GM18520 (cell line): ENCODE measurements around the gene CYB5RL.
"Not testable (repeated sequence)": the region's sequence is repeated elsewhere in the genome, so short reads cannot be mapped to it uniquely, and the experiment has no call there.

Experiments used
- ATAC-seq: cut with Tn5 transposase; IDR thresholded peaks from one replicate; pipeline ENCODE4 v1.9.1; 2021; ENCODE audit not compliant: unreplicated experiment

The CYB5RL gene

DNA sequence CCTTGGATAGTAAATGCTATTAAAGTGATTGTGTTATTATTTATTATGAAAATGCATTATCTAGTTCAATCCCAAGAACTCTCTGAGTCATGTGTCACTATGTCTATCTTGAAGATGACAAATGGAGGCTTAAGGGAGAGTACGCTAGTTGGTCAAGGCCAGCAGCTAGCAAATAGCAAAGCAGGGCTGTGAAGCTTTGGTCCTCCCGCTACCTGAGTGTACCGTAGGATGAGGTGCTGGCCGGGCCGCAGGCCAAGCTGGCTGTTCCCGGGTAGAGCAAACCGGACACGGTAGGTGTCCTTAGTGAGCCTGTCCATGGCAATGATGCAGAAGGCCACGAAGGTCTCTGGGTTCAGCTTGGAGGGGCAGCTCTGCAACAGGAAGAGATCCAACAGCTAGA, 9.3 kb downstream of the CYB5RL start:
- ATAC-seq = no peak

DNA sequence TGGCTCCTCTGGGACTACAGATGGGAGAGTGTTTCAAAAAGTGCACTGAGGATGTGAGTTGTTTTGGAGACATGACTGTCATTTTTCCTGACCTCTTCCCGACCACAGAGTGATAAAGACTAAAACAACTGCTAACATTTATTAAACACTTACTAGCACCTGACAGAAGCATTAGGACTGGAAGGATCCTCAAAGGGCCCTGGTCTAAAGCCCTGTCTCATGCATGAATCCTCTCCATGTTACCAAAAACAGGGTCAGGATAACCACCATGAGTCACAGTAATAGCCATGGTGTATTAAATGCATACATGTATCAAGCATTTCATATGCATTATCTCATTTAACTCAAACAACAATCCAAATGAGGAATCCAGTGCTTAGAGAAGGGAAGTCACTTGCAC, 11.5 kb downstream of the CYB5RL start:
- ATAC-seq = no peak

DNA sequence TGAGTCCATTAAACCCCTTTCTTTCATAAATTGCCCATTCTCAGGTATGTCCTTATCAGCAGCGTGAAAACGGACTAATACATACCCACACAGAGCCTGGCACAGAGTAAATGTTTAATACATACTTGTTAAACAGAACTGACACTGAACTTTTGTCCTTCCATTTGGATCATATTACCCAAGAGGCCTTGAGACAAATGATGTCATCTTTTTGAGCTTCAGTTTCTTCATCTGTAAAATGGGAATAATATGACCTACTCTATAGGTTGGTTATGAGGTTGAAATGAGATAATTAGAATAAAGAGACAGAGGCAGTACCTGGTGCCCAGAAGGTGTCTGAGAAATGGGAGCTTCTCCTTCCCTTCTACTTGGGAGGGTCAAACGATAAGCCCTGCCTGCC, 13.8 kb downstream of the CYB5RL start:
- ATAC-seq = no peak

DNA sequence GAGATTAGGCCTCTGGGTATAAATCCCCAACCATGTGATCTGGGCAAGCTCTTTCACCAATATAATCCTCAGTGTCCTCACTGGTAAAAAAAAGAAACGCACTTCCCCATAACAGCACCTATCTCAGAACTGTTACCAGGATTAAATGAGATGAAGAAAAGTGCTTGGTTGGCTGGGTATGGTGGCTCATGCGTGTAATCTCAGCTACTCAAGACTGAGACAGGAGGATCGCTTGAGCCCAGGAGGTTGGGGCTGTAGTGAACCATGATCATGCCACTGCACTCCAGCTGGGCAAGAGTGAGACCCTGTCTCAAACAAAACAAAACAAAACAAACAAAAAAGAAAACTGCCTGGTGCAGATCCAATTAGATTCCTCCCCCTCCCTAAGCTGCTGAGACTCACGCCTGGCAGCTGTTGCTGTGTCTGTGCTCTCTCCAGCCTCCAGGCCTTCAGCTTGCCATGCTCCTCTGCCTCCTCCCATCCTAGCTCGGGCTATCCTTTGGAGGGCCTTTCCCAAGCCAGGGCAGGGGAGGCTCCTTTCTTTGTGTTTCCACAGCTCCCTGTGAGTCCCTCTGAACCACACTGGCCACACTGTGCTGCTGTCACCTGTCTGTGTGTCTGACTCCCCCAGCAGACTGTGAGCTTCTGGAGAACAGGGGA, 19.0 kb downstream of the CYB5RL start:
- no peak for ATAC-seq

DNA sequence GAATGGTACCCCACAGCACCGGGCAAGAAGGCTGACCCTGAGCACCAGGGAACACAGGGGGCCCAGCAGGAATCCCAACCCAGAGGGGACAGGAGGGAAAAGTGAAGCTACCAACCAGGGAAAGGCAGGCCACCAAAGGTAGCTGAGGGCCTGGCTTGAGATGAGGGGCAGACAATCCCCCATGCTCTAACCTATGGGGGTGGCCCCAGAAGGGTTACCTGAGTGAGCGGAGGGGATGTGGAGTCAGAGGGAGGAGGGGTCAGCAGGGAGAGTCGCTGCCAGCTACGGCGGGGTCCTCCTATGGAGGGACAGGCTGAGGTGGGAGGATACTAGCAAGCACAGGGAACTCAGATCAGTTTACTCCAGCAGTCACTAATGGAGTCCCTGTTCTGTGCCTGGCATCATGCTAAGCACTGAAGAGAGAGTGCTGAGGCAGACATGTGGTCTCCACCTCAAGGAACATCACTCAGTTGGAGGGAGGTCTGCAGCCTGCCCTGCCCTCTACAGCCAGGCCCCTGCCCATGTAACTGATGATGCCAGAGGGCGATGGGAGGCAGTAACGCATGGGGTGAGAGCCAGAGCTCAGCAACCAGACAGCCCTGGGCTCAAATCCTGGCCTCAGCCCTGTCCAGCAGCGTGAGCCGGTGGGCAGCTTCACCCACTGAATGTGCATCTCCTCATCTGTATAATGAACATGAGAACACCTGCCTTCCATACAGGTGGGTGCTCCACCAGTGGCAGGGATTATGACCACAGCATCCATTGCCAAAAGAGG, 21.3 kb downstream of the CYB5RL start:
- ATAC-seq = no peak

DNA sequence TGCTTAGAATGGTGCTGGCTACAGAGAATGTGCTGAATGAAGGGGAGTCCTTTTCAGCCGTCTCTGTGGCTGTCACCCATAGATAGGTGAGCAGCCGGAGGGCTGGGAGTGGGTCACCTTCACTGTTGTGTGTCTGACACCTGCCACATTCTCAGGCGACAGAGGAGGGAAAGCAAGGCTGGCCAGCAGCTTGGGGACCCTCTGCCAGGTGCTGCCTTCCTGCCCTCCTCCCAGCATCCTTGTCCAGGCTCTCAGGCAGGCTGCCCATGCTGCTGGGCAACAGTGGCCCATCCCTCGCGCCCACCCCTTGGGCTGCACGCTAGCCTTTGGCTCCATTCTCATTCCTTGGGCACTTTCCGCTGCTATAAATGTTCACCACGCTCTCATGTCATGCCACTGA, 22.1 kb downstream of the CYB5RL start:
- no peak for ATAC-seq

DNA sequence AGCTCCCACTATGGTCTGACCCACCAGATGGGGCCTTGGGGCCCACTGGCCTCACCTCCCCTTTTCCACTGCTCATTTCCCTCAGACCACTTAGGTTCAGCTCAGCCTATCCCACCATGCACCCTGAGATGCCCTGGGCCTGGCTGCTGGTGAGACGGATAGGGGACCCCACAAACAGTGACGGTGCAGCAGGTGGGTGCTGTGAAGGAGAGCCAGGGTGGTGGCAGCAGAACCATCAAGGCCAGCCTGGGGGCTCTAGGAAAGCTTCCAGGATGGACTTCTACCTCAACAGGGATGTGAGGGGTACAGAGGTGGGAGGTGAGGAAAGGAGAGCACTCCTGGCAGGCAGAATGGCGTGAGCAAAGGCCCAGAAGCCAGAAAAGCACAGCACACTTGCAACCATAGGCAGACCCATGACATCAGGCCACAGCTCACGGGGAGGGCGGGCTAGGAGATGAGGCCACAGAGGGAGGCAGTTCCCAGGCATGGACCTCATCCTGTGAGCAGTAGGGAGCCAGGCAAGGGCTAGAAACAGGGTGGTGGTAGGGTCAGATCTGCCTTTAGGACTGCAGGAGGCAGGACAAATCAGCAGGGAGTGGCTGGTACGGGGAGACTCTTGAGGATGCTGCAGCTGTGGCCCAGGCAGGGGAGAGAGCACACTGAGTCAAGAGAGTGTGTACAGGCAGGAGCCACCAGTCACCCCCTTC, 23.1 kb downstream of the CYB5RL start:
- ATAC-seq = no peak

DNA sequence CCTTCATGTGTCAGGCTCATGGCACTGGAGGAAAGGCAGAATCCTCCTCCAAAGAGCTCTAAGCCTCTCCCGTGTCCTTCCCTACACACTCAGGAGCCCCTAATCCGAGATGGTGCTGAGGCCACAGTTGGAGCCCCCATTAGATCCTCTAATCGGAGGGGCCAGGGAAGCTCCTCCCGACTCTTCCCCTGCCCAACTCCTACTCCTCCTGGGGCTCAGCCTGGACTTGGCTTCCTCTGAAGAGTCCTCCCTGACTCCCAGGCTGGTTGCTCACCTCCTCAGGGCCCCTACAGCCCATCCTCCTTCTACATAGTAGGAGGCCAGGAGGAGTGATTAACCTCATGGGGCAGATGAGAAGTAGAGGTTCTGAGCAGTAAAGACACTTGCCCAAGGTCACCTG, 25.7 kb downstream of the CYB5RL start:
- ATAC-seq = no peak

DNA sequence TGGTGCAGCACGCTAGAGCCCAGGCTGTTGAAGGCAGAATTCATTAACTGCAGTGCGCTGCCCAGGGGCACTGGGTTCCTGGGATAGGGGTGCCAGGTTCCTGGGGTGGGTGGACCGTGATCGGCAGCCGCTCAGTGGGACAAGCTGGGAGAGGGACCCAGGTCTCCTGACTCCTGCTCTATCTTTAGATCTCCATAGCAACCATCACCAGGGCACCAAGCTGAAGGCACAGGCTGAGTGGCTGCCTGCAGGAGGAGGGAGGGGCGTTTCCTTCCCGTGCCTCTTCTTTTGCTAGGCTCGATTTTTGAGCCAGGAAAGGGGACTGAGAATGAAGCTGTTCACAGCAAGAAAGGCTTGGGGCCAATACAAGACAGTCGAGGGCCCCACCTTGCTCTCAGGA, 26.1 kb downstream of the CYB5RL start:
- ATAC-seq = no peak

DNA sequence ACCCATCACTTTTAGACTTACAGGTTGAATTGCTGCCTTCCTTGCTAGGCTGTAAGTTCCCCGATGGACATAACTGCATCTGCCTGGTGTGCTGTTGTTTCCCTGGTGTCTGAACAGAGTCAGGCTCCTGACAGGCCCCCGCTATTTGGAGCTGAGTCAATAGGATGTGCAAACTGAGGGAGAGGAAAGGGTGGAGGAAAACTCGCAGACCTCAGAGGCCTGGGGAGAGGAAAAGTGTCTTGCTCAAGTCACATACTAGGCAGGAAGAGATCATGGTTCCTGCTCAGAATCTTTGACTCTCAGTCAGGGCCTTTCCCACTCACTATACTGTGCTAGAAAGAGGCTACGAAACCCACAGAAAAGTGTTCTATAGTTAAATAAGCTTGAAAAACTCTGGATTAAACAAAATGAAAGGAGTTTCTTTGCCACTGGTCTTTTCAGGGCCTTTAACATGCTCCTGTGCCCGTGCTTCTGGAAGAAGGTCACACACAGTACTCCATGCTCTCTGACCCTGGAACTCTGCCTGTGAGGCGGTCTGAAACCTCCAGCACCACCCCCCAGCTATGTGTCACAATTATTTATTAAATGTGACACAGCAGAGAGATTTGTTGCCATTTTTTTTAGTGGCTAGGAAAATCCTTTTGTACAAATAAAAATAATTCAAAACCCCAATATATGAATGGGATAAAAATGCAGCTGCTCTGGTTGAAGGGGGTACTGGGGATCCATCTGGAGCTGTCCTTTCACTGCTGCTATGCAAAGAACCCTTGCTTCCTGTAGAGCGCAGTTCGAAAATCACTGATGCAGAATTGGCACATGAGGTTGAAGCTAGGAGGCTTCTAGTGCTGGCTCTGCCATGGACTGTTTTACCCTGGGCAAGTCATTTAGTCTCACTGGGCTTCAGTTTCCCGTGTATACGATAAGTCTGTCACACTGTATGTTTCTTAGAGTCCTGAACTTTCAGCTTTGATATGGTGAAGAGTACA, 26.9 kb downstream of the CYB5RL start:
- no peak for ATAC-seq

DNA sequence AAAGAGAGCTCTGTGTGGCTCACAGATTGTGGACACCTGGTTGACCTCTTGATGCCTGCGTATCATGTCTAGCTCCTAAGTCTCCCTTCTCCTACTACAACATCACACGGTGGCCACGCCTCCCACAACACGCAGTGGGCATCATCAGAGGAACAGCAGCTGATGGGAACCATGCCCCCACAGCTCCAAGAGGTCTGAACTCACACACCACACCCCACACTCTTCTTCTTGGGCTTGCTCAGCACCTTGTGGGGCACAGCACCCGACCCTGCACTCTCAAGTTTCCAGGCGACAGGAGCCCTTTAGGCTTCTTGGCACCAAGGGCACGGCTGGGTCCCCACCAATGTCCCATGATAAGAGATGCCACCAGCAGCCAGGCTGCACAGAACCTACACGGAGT, 28.2 kb downstream of the CYB5RL start:
- ATAC-seq = no peak

DNA sequence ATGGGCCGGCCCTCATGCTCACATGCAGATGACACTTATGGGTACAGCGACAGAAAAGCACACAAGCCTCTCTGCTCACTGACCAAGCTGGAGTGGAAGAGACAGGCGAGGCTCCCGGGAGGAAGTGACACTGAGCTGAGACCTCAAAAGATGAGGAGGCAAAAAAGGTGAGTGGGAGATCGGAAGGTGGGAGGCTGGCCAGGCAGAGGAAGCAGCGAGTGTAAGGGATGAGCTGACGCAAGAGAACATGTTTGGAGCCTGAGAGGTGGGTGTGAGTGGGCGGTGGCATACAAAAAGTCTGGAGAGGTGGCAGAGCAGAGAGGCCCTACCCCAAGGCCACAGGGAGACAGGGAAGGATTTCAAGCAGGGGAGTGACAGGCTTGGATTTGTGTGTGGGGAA, 28.8 kb downstream of the CYB5RL start:
- no peak for ATAC-seq

DNA sequence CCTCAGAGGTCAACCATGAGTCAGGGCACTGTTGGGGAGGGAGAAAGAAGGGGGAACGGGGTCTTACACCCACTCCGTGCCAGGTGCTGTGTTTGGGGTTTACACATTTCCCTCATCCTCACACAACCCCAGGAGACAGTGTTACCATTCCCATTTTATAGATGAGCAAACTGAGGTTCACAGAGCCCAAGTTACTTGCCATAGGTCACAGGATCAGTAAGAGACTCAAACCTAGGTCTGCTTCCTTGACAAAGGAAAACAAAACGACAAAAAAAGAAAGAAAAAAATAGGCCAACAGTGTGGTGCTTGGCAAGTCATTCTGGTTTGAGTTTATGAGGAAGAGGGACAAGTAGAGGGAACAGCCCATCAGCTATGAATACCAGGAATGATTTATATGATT, 30.8 kb downstream of the CYB5RL start:
- ATAC-seq = no peak

DNA sequence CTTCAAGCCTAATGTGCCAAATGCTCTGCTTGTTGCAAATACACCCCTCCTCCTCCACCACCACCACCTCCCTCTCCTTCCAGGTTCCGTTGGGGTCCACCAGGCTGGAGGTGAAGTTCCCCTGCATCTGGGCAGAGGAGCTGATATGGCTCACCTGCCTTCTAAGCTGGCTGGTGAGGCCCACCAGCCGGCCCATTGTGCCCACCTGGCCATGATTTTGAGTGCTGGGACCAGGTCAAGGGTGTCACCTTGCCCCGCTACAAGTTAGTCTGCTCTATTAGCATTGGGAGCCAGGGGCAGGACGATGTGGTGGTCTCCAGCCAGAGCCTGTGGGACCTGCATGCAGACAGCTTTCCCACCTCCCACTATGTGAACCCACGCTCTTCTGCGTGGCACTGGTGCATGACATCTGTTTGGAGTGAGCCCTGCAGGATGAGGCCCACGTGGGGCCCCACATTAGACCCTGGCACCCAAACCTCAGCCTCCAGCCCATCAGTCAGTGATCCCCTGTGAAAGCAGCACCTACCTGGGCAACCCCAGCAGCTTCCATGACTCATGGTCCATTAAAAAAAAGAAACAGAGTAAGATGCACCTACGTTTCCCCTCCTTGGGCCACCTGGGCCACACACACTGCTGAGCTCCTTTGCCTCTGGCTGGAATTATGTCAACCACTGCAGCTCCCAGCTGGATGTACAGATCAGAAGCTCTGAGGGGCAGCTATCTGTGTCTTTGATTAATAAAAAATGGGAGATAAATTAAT, 31.4 kb downstream of the CYB5RL start:
- no peak for ATAC-seq

DNA sequence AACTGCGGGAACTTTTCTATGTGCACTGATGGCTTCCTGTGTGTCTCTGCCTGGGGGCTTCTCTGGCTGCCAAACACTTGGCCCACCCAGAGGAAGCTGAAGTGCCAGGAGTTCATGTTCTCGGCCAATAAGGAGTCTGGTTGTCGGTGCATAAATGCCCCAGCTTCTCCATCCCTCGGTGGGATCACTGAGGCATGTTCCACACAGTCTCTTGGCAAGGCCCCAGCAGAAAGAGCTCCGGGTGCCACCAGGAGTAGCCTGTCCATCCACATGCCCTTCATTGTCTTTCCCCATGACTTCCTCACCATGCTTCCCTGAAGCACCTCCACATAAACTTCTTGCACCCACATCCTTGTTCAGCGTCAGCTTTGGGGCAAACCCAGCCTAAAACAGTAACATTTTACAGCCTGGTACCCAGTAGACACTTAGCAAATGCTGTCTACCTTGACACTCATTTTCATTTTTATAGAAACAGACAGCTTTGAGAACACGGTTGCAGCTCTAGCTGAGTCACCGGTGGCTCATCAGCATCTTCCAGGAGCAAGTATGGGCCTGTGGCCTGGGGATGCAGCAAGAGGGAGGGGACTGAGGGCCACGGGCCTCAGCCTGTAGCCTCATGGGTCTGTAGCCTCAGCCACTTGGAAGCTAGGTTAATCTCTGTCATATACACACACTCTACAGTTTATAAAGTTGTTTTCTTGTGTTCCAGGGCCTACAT, 32.2 kb downstream of the CYB5RL start:
- no peak for ATAC-seq

DNA sequence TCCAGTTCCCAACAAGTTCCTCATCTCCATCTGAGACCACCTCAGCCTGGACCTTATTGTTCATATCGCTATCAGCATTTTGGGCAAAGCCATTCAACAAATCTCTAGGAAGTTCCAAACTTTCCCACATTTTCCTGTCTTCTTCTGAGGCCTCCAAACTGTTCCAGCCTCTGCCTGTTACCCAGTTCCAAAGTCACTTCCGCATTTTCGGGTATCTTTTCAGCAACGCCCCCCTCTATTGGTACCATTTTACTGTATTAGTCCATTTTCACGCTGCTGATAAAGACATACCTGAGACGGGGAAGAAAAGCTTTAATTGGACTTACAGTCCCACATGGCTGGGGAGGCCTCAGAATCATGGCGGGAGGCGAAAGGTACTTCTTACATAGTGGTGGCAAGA, 33.5 kb downstream of the CYB5RL start:
- ATAC-seq = not testable (repeated sequence)

DNA sequence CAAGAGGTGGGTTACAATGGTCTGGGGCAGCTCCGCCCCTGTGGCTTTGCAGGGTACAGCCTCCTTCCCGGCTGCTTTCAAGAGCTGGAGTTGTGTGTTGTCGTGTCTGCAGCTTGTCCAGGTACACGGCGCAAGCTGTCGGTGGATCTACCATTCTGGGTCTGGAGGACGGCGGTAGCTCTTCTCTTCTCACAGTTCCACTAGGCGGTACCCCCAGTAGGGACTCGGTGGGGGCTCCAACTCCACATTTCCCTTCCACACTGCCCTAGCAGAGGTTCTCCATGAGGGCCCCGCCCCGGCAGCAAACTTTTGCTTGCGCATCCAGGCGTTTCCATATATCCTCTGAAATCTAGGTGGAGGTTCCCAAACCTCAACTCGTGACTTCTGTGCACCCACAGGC, 34.7 kb downstream of the CYB5RL start:
- no peak for ATAC-seq

DNA sequence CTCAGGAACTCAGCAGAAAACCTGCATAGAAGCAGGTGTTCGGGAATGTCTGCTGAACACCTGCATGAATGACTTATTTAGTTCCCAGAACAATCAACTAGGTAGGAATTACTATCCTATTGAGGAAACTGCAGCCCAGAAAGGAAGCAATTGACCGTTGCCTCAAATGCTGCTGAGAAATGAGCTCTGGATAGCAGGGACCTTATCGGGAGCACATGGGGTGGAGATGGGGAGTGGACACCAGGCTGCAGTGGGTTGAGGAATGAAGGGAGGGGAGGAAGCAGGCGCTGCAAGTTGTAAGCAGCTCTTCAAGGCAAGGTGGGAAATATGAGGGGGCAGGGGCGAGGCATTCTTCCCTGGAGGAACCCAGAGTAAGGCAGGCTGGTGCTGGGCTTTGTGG, 36.3 kb downstream of the CYB5RL start:
- ATAC-seq = no peak

DNA sequence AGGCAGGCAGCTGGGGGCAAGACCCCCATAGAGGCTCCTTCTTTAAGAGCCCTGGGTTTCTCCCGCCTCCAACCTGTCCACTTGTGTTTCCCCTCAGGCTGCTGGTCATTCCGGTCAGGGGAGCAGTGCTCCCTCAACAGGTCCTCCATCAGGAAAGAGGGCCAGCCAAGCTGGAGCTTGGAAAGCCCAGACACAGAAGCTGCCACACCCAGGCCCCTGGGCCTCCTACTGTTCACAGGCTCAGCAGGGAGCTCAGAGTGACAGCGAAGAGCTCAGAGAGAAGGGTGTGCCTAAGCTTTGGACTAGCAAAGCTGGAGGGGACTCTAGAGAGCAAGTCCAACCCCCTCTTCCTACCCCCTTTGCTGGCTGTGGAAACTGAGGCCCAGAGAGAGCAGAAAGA, 36.8 kb downstream of the CYB5RL start:
- ATAC-seq = no peak
